ENCODE measurements around the gene PRR33.

The PRR33 gene

DNA sequence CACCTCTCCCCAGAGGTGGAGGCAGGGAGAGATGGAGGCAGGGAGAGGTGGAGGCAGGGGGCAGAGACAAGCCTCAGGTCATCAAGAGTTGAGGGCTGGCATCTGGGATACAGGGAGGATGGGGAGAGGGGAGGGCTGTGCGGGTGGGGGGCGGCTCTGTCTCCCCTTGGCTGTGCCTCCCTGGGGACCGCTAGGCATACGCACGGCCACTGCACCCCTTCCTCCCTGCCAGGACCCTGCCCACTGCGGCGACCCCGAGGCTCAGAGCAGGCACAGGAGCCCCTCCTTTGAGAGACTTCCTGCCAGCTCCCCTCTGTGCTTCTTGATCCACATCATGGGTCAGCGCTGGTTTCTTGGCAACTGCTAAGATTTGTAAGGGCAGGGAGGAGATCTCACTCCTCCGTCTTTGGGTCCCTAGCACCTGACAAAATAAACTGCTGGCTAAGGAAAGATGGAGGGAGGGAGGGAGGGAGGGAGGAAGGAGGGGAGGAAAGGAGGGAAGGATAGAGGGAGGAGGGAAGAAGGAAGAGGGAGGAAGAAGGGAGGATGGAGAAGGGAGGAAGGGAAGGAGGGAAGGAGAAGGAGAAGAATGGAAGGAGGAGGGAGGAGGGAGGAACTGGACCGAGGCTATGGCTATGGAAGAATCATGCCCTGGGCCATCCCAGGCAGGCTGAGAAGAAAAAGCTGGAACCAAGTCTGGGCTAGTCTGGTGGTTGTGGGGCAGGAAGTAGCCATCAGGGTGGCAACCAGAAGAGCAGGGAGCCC lies 18.5 kb downstream of the PRR33 start:
- no peak overlapping the region for H3K4me2 ChIP-seq (ENCODE audit: low read length)

DNA sequence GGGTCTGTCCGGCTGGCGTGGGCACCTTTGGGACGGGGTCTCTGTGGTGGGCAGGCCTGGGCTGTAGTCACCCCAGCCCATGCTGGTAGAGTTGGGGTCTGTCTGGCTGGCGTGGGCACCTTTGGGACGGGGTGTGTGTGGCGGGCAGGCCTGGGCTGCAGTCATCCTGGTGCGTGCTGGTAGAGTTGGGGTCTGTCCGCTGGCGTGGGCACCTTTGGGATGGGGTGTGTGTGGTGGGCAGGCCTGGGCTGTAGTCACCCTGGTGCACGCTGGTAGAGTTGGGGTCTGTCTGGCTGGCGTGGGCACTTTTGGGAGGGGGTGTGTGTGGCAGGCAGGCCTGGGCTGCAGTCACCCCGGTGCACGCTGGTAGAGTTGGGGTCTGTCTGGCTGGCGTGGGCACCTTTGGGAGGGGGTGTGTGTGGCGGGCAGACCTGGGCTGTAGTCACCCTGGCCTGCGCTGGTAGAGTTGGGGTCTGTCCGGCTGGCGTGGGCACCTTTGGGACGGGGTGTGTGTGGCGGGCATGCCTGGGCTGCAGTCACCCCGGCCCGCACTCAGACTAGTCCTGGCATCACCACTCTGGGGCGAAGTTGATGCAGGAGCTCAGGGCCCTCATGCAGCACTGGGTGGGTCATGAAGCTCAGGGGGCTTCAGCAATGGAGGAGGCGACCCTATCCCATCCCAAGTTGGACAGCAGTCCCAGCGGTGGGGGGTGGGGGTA lies 19.3 kb downstream of the PRR33 start:
- H2AFZ ChIP-seq (ENCODE audit: low read depth, low read length), result no peak overlapping the region
- no peak overlapping the region for H3K4me2 ChIP-seq (ENCODE audit: low read length)
- TF ChIP-seq EZH2phosphoT487 (IDR thresholded peaks at IDR 0.05; ENCODE audit: low read depth), result no peak
- TF ChIP-seq, protein P1, sequence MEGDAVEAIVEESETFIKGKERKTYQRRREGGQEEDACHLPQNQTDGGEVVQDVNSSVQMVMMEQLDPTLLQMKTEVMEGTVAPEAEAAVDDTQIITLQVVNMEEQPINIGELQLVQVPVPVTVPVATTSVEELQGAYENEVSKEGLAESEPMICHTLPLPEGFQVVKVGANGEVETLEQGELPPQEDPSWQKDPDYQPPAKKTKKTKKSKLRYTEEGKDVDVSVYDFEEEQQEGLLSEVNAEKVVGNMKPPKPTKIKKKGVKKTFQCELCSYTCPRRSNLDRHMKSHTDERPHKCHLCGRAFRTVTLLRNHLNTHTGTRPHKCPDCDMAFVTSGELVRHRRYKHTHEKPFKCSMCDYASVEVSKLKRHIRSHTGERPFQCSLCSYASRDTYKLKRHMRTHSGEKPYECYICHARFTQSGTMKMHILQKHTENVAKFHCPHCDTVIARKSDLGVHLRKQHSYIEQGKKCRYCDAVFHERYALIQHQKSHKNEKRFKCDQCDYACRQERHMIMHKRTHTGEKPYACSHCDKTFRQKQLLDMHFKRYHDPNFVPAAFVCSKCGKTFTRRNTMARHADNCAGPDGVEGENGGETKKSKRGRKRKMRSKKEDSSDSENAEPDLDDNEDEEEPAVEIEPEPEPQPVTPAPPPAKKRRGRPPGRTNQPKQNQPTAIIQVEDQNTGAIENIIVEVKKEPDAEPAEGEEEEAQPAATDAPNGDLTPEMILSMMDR (IDR thresholded peaks at IDR 0.05; ENCODE audit: low read depth, low read length), result no peak
- no peaks in the 10 kb centered on the region for H3K9me3 ChIP-seq (ENCODE audit: insufficient read depth, low read length)
- H3K79me2 ChIP-seq (ENCODE audit: low read length), result peaks cover 8% of the 10 kb centered on the region; the same call in 1 of the 2 replicates
- H3K27me3 ChIP-seq (ENCODE audit: low read depth, low read length), result 0 out of 2 replicates have a peak, but pooled peaks cover 4% of the 10 kb centered on the region
- H3K36me3 ChIP-seq (replicated peaks; ENCODE audit: low read depth, low read length), result peaks cover 8% of the 10 kb centered on the region
- no peak overlapping the region for H3K4me3 ChIP-seq (ENCODE audit: low read length)
- peaks cover 97% of the 10 kb centered on the region for H4K20me1 ChIP-seq (ENCODE audit: insufficient read depth, low read length)
- no peak overlapping the region for H3K9ac ChIP-seq (ENCODE audit: low read length)
- H3K27ac ChIP-seq (ENCODE audit: low read length), result no peak overlapping the region
- H3K4me1 ChIP-seq (ENCODE audit: low read length), result peaks cover 25% of the 10 kb centered on the region

More for the DNA sequence above, 18.5 kb downstream of the PRR33 start:
- no peak for TF ChIP-seq EZH2phosphoT487 (IDR thresholded peaks at IDR 0.05; ENCODE audit: low read depth)
- TF ChIP-seq, protein P1 (IDR thresholded peaks at IDR 0.05; ENCODE audit: low read depth, low read length), result no peak
- Histone ChIP-seq H3K4me3 (ENCODE audit: low read length) (no peak overlapping the region), H3K9ac (ENCODE audit: low read length) (no peak overlapping the region), H2AFZ (ENCODE audit: low read depth, low read length) (no peak overlapping the region), H3K27ac (ENCODE audit: low read length) (no peak overlapping the region), H3K79me2 (ENCODE audit: low read length) (peaks cover 8% of the 10 kb centered on the region; the same call in 1 of the 2 replicates), H3K27me3 (ENCODE audit: low read depth, low read length) (0 out of 2 replicates have a peak, but pooled peaks cover 4% of the 10 kb centered on the region), H3K9me3 (ENCODE audit: insufficient read depth, low read length) (no peaks in the 10 kb centered on the region), H3K36me3 (replicated peaks; ENCODE audit: low read depth, low read length) (peaks cover 6% of the 10 kb centered on the region), H3K4me1 (ENCODE audit: low read length) (peaks cover 19% of the 10 kb centered on the region), H4K20me1 (ENCODE audit: insufficient read depth, low read length) (peaks cover 97% of the 10 kb centered on the region)

DNA sequence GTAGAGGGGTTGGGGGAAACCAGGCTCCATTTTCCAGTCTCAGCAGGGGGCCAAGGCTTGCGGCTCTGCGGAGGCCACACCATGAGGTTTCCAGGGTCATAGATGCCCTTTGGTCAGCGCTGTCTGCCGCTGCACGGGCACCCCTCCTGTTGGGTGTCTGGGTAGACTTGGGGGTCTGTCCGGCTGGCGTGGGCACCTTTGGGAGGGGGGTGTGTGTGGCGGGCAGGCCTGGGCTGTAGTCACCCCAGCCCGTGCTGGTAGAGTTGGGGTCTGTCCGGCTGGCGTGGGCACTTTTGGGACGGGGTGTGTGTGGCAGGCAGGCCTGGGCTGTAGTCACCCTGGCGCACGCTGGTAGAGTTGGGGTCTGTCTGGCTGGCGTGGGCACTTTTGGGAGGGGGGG lies 20.2 kb downstream of the PRR33 start:
- H3K9me3 ChIP-seq (ENCODE audit: insufficient read depth, low read length), result no peaks in the 10 kb centered on the region
- H3K4me1 ChIP-seq (ENCODE audit: low read length), result peaks cover 25% of the 10 kb centered on the region
- H3K4me2 ChIP-seq (ENCODE audit: low read length), result no peak overlapping the region
- H3K4me3 ChIP-seq (ENCODE audit: low read length), result no peak overlapping the region
- H3K27me3 ChIP-seq (ENCODE audit: low read depth, low read length), result 0 out of 2 replicates have a peak, but pooled peaks cover 4% of the 10 kb centered on the region
- peaks cover 8% of the 10 kb centered on the region; the same call in 1 of the 2 replicates for H3K79me2 ChIP-seq (ENCODE audit: low read length)
- peaks cover 14% of the 10 kb centered on the region for H3K36me3 ChIP-seq (replicated peaks; ENCODE audit: low read depth, low read length)
- H2AFZ ChIP-seq (ENCODE audit: low read depth, low read length), result no peak overlapping the region
- no peak for TF ChIP-seq EZH2phosphoT487 (IDR thresholded peaks at IDR 0.05; ENCODE audit: low read depth)
- TF ChIP-seq, protein P1 (IDR thresholded peaks at IDR 0.05; ENCODE audit: low read depth, low read length), result no peak
- no peak overlapping the region for H3K9ac ChIP-seq (ENCODE audit: low read length)
- peaks cover 97% of the 10 kb centered on the region for H4K20me1 ChIP-seq (ENCODE audit: insufficient read depth, low read length)
- no peak overlapping the region for H3K27ac ChIP-seq (ENCODE audit: low read length)

Data from OCI-LY3 (cell line).